NCI-H526 treated with DMSO at 0.1 percent for 48 hours (cell line): ENCODE results near the gene PCGF5.
"Not testable (repeated sequence)": the region's sequence is repeated elsewhere in the genome, so short reads cannot be mapped to it uniquely, and the experiment has no call there.

Source experiments
- DNase-seq: peaks from one replicate; lab custom pipeline; 2025; lab: John Stamatoyannopoulos, UW

Gene PCGF5

GRCh38 chr10:91286572-91286971 lies 66.1 kb downstream of the PCGF5 start:
- DNase-seq, result no peak

- no peak for DNase-seq
Measured at GRCh38 chr10:91287276-91287675, 66.8 kb downstream of the PCGF5 start.

DNA sequence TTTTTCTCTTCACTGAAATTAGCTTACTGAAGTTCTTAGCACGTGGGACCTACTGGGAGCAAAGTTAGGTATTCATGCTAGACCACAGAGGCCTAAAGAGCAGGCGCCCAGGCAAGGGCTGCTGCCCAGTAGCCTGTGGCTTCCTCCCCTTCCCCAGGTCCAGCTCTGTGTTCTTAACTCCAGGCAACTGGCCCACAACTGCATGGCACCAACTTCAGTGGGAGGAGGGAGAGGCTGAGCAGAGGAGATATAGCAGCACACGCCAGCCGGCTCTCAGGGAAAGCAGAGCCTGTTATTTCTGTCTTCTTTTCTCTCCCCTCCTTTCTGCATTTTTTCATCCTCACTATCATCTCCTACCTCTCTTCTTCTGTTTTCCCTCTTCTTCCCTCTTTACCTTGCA lies 67.4 kb downstream of the PCGF5 start:
- no peak for DNase-seq

GRCh38 chr10:91289305-91289704 lies 68.8 kb downstream of the PCGF5 start:
- no peak for DNase-seq

DNA sequence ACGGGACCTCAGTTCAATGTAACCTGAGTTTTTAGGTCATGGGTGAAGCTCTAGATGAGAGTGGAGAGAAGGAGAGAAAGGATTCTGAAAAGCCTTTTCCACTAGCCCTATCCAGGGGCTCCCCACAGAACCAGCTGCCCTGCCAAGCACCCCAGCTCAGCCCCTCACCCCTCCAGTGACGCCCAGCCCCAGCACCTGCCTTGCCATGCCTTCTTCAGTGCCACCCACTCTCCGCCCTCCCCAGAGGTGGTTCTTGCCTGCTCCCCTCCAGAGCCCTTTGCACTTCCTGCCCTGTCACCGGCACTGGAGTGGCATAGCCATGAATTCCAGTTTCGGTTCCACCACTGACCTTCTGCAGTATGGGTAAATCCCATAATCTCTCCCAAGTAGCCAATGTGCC lies 70.1 kb downstream of the PCGF5 start:
- DNase-seq, result no peak

GRCh38 chr10:91294134-91294906 lies 73.9 kb downstream of the PCGF5 start:
- DNase-seq, result peak; percentile 3

DNA sequence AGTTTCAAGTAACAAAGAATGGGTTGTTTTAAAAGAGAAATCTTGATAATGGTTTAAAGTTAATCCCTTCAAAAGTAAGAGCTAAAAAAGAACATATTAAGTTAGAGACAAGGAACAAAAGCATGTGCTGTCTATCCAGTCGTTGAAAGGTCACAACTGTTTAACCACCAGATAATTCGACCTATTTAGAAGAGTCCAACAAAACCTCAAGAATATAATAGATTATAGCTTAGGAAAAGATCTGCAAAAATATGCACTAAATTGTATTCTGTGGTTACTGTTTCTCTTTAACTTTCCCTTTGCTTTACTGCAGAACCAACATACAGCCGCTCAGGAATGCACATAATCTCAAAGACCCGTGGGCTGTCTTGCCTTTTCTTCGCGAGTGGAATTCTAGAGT lies 74.9 kb downstream of the PCGF5 start:
- no peak for DNase-seq

DNA sequence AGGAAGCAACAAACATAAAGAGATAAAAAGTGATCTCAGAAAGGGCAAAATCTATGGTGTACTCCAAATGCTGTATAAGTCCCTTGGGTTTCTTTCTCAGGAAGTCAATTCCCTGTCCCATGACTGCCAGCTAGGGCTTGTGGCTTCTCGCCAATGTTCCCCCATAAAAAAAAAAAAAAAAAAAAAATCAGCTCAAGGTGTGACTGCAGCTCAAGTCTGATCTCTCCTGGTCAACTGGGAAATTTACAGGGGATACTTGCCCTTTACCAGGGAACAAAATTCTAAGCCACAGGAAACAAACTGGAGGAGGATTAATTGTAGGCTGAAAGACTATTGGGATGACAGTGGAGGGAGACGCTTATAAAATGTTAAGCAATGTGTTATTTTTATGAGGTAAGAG lies 76.0 kb downstream of the PCGF5 start:
- peak; percentile 15 for DNase-seq

DNA sequence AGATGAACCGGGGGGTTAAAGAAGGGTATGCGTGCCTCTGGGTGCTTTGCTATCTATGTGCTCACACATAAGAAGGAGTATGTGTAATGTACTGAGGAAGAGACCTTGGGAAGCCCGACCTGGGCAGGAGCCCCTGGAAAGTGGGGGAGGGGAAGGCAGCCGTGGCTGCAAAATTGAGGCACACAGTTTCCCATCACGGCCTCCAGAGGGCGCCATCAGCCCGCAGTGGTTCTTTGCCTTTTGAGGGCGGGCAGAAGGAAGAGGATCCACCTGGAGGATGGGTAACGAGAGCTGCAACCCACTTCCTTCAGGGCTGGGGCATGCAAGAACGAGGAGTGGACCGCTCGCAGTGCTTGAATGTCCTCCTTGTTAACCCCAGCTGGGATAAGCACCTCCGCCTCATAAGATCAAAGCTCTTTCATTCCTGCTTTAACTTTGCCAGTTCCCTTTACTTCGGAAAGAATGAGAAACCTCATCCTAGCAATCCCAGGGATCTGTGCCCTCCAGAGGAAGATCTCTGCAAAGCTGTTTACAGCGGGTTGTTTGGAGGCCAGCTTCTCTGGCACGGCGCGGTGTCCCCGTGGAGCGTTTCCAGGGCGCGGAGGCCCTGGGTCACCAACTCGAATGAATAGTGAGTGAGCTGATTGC lies 77.9 kb downstream of the PCGF5 start:
- DNase-seq, result peak; percentile 49

- no peak for DNase-seq
Measured at GRCh38 chr10:91299999-91300575, 79.6 kb downstream of the PCGF5 start.

DNA sequence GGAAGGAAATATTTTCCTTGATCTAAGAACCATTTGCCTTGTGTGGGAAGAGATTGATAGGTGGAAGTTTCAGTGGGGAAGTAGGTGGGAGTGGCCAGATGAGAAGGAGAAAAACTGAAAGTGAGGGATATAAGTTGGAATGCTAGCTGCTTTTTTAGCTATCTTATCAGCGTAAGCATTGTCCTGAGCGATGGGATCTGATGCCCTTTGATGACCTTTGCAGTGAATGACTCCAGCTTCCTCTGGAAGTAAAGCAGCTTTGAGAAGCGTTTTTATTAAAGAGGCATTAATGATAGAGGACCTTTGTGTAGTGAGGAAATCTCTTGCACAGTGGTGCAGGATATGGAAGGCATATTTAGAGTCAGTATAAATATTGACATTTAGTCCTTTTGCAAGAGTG lies 82.5 kb downstream of the PCGF5 start:
- not testable (repeated sequence) for DNase-seq

- DNase-seq, result not testable (repeated sequence)
Measured at GRCh38 chr10:91305979-91306378, 85.5 kb downstream of the PCGF5 start.

DNA sequence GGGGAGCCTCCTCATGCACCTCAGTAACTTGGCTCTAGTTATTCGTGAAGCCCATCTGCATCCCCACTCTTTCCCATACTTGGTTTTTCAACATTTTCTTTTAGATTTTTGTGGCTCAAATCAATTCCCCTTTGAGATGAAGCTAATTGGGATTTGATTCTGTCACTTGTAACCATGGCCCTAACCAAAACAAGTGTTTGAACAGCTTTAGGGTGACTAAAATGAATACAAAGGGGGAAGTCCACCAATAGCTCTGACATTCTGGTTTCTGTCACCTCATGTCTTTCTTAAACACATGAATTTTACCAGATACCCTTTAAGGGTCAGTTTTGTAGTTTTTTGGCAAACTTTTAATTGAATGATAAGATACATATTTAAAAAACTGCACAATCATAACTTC lies 87.0 kb downstream of the PCGF5 start:
- DNase-seq, result no peak

DNA sequence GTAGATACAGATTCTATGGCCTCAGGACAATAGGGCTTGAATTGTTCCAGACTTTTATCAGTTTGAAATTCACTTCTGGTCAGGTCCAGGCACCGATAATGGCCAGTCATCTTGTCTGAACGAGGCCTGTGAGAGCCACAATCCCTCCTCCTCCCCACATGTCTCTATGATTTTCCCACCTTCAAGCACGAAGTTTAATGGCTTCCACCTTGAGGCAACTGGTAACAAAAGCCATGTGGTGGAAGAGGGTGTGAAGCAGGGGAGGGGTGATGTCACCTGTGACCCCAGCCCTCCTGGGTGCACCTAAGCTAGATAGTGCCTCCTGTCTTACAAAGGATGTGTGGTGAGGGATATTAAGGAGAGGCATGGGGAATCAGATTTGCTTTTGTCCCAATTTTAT lies 89.2 kb downstream of the PCGF5 start:
- DNase-seq, result no peak

- no peak for DNase-seq
Measured at GRCh38 chr10:91311601-91312381, 91.3 kb downstream of the PCGF5 start.

- DNase-seq, result no peak
Measured at GRCh38 chr10:91312382-91312733, 91.9 kb downstream of the PCGF5 start.

- no peak for DNase-seq
Measured at GRCh38 chr10:91313796-91314485, 93.5 kb downstream of the PCGF5 start.

DNA sequence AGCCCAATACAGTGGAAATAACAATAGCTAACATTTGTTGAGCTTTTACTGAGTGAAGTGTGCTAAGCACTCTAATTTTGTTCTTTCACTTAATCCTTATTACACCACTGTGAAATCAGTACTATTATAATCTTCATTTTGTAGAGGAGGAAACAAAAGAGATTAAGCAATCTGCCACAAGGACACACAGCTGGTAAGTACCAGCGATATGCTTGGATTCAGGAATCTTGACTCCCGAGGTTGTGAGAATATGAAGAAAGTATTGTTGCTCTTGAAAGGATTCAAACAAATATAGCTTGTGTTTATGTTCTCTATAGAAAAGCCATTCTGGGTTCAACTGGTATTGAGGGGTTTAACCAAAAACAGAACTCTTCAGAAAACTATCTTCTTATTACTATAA lies 96.0 kb downstream of the PCGF5 start:
- DNase-seq, result no peak

- no peak for DNase-seq
Measured at GRCh38 chr10:91317541-91317940, 97.1 kb downstream of the PCGF5 start.

- no peak for DNase-seq
Measured at GRCh38 chr10:91319336-91319735, 98.9 kb downstream of the PCGF5 start.

DNA sequence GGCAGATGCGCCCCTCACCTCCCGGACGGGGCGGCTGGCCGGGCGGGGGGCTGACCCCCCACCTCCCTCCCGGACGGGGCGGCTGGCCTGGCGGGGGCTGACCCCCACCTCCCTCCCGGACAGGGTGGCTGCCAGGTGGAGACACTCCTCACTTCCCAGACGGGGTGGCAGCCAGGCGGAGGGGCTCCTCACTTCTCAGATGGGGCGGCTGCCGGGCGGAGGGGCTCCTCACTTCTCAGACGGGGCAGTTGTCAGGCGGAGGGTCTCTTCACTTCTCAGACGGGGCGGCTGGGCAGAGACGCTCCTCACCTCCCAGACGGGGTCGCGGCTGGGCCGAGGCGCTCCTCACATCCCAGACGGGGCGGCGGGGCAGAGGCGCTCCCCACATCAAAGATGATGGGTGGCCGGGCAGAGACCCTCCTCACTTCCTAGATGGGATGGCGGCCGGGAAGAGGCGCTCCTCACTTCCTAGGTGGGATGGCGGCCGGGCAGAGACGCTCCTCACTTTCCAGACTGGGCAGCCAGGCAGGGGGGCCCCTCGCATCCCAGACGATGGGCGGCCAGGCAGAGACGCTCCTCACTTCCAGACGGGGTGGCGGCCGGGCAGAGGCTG lies 102.9 kb downstream of the PCGF5 start:
- DNase-seq, result not testable (repeated sequence)
